ENCODE results near the gene BHMT2. TPM values are rescaled to one million over a fixed set of nuclear protein-coding genes. Genes with fewer than 3 reads are reported as not detected.

BHMT2 gene
- total RNA-seq, 1 donor from 2014 or later = not detected

DNA sequence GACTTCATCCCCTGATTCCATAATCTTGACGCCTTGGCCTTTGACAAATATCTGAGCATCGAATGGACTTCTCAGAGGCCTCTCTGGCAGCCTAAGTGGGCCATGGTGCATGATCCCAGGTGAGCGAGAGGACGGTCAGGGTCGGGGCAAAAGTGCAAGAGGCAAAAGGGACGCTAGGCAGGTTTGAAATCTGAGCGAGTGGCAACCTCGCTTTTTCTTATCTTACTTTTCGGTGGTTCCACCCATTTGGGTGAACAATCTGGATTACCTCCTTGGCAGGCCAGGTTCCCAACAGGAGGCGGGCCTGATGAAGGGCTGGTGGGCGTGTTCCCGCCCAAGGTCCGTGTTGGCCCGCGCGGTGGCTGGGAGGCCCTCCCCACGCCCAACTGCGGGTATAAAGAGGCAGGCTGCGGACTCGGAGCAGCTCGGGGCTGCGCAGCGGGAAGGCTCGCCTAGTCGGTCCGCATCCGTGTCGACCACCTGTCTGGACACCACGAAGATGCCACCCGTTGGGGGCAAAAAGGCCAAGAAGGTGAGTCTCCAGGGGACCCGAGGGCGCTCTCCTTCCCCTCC is 41.9 kb downstream of the BHMT2 start, which contains the start of gene BHMT:
Gene BHMT, plus strand, starts transcription at position 423 of the 573 bp plus-strand sequence. Its CDS starts 77 bp downstream, at position 500.
- Histone ChIP-seq H3K4me1 (peaks cover 12% of the 10 kb centered on the region), H4K20me1 (ENCODE audit: low read depth) (no peaks in the 10 kb centered on the region), H3K9me3 (ENCODE audit: low read depth) (no peaks in the 10 kb centered on the region), H3K4me3 (peak within 1 kb of the TSS; percentile 58), H3K27ac (no peak within 1 kb of the TSS), H3F3A (ENCODE audit: low read depth) (no peaks in the 10 kb centered on the region), H3K4me2 (peak within 1 kb of the TSS; percentile 98), H3K36me3 (no peaks in the 10 kb centered on the region), H3K27me3 (peaks cover 56% of the 10 kb centered on the region), H2AFZ (replicated peaks) (peak within 1 kb of the TSS; percentile 99), H3K9ac (no peak within 1 kb of the TSS), H3K79me2 (ENCODE audit: low read depth) (no peaks in the 10 kb centered on the region)
- TF ChIP-seq, protein P1, sequence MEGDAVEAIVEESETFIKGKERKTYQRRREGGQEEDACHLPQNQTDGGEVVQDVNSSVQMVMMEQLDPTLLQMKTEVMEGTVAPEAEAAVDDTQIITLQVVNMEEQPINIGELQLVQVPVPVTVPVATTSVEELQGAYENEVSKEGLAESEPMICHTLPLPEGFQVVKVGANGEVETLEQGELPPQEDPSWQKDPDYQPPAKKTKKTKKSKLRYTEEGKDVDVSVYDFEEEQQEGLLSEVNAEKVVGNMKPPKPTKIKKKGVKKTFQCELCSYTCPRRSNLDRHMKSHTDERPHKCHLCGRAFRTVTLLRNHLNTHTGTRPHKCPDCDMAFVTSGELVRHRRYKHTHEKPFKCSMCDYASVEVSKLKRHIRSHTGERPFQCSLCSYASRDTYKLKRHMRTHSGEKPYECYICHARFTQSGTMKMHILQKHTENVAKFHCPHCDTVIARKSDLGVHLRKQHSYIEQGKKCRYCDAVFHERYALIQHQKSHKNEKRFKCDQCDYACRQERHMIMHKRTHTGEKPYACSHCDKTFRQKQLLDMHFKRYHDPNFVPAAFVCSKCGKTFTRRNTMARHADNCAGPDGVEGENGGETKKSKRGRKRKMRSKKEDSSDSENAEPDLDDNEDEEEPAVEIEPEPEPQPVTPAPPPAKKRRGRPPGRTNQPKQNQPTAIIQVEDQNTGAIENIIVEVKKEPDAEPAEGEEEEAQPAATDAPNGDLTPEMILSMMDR (IDR thresholded peaks at IDR 0.05) = no peak
- TF ChIP-seq EZH2phosphoT487 (IDR thresholded peaks at IDR 0.05) = no peak
- no peak for TF ChIP-seq EZH2 (IDR thresholded peaks at IDR 0.05)
- H3K9me3 Mint-ChIP-seq = no peaks in the 10 kb centered on the region
- no peak within 1 kb of the TSS for H3K27ac Mint-ChIP-seq
- peak; percentile 55 for DNase-seq (ENCODE audit: low spot score)
- peaks cover 2% of the 10 kb centered on the region for H3K4me1 Mint-ChIP-seq
- H3K4me3 Mint-ChIP-seq = peak within 1 kb of the TSS; percentile 78
- H3K36me3 Mint-ChIP-seq = no peaks in the 10 kb centered on the region
- peaks cover 34% of the 10 kb centered on the region for H3K27me3 Mint-ChIP-seq (ENCODE audit: insufficient read depth, low read depth)

- Histone ChIP-seq H3K79me2 (ENCODE audit: low read depth) (no peaks in the 10 kb centered on the region), H3F3A (ENCODE audit: low read depth) (no peaks in the 10 kb centered on the region), H3K4me1 (peaks cover 12% of the 10 kb centered on the region), H4K20me1 (ENCODE audit: low read depth) (no peaks in the 10 kb centered on the region), H3K36me3 (no peaks in the 10 kb centered on the region), H3K27me3 (peaks cover 56% of the 10 kb centered on the region), H3K4me2 (peak overlapping the region; percentile 98), H3K4me3 (peak overlapping the region; percentile 58), H3K27ac (no peak overlapping the region), H3K9me3 (ENCODE audit: low read depth) (no peaks in the 10 kb centered on the region), H2AFZ (replicated peaks) (peak overlapping the region; percentile 99), H3K9ac (no peak overlapping the region)
- Mint-ChIP-seq H3K36me3 (no peaks in the 10 kb centered on the region), H3K27me3 (ENCODE audit: insufficient read depth, low read depth) (peaks cover 34% of the 10 kb centered on the region), H3K4me3 (peak overlapping the region; percentile 78), H3K4me1 (peaks cover 2% of the 10 kb centered on the region), H3K9me3 (no peaks in the 10 kb centered on the region), H3K27ac (no peak overlapping the region)
- peak; percentile 52 for DNase-seq (ENCODE audit: low spot score)
- TF ChIP-seq, protein P1 (IDR thresholded peaks at IDR 0.05) = peak; percentile 30
- TF ChIP-seq EZH2phosphoT487 (IDR thresholded peaks at IDR 0.05) = peak; percentile 67
- TF ChIP-seq EZH2 (IDR thresholded peaks at IDR 0.05) = peak; percentile 89
These were observed 42.6 kb downstream of the BHMT2 start for GRCh38 chr5:79111960-79112702.

GRCh38 chr5:79112703-79113058 is 43.1 kb downstream of the BHMT2 start:
- H3K27me3 Mint-ChIP-seq (ENCODE audit: insufficient read depth, low read depth) = peaks cover 34% of the 10 kb centered on the region
- H3K36me3 Mint-ChIP-seq = no peaks in the 10 kb centered on the region

More at GRCh38 chr5:79112703-79113058, 43.1 kb downstream of the BHMT2 start:
- H3K9me3 Mint-ChIP-seq = no peaks in the 10 kb centered on the region
- Histone ChIP-seq H3K9me3 (ENCODE audit: low read depth) (no peaks in the 10 kb centered on the region), H3K4me3 (peak overlapping the region; percentile 58), H3F3A (ENCODE audit: low read depth) (no peaks in the 10 kb centered on the region), H3K36me3 (no peaks in the 10 kb centered on the region), H3K4me1 (peaks cover 12% of the 10 kb centered on the region), H3K27me3 (peaks cover 56% of the 10 kb centered on the region), H2AFZ (replicated peaks) (no peak overlapping the region), H4K20me1 (ENCODE audit: low read depth) (no peaks in the 10 kb centered on the region), H3K79me2 (ENCODE audit: low read depth) (no peaks in the 10 kb centered on the region), H3K4me2 (peak overlapping the region; percentile 98), H3K27ac (no peak overlapping the region), H3K9ac (no peak overlapping the region)
- peaks cover 2% of the 10 kb centered on the region for H3K4me1 Mint-ChIP-seq
- TF ChIP-seq, protein P1 (IDR thresholded peaks at IDR 0.05) = no peak
- no peak for TF ChIP-seq EZH2 (IDR thresholded peaks at IDR 0.05)
- TF ChIP-seq EZH2phosphoT487 (IDR thresholded peaks at IDR 0.05) = no peak
- no peak for DNase-seq (ENCODE audit: low spot score)
- H3K27ac Mint-ChIP-seq = no peak overlapping the region
- H3K4me3 Mint-ChIP-seq = no peak overlapping the region
